ENCODE data around the gene TLR5.

- TF ChIP-seq CTCF (IDR thresholded peaks at IDR 0.05) (no peak), EP300 (IDR thresholded peaks at IDR 0.05) (no peak)
These were observed 63.5 kb downstream of the TLR5 start for GRCh38 chr1:223079498-223079897.
